Testis (tissue), 3 donors: ENCODE measurements around the gene HMG20B. TPM values are rescaled to one million over a fixed set of nuclear protein-coding genes. Genes with fewer than 3 reads are reported as not detected.
A peak's percentile ranks its signal among the peaks of the same experiment; 100 is the strongest.

Experiments used
- DNase-seq: peaks from one replicate; pipeline ENCODE4 v3.0.0-alpha.2; 2019
- H3K27ac ChIP-seq, 2 donors: fragments of 200-600 bp; sonication (generic); one replicate each; pipeline ENCODE4 v1.5.1; 2019
- H3K27me3 ChIP-seq: fragments of 200-600 bp; sonication (generic); one replicate; pipeline ENCODE4 v1.5.1; 2019
- H3K36me3 ChIP-seq: fragments of 200-600 bp; sonication (generic); one replicate; pipeline ENCODE4 v1.5.1; 2017; ENCODE audit warnings: low read depth; ENCODE audit errors: missing control alignments
- H3K4me1 ChIP-seq: fragments of 200-600 bp; sonication (generic); one replicate; pipeline ENCODE4 v1.5.1; 2019
- H3K4me3 ChIP-seq, 2 donors: fragments of 200-600 bp; sonication (generic); one replicate each; pipeline ENCODE4 v1.5.1; 2017 to 2019
- H3K9me3 ChIP-seq: fragments of 200-600 bp; sonication (generic); one replicate; pipeline ENCODE4 v1.5.1; 2017
- POLR2A ChIP-seq: fragments of 450-650 bp; IDR thresholded peaks from one replicate; pipeline ENCODE4 v1.6.1; 2017; ENCODE audit warnings: antibody characterized with exemption, mild to moderate bottlenecking, moderate library complexity
- WGBS, 2 donors: methylation state at CpG; one replicate each; pipeline ENCODE4 v1.1.5; 2018; 5-methylcytosine and 5-hydroxymethylcytosine counted together
- intact Hi-C: fragments of 100-400 bp; cut with DNase I; formaldehyde crosslinking; loops from one replicate; pipeline ENCODE4 v1.15.1; 2023; ENCODE audit warnings: low total_unique reads
- polyA plus RNA-seq: library from polyadenylated mRNA; stranded (reverse); fragments of 350-450 nt; fragmentation: Illumina TruSeq; extraction: RNeasy Lipid Tissue Mini Kit (QIAGEN cat#74804); gene quantifications from one replicate; pipeline ENCODE4 v1.2.3, GENCODE V29; 2014; ENCODE audit warnings: low read depth, low replicate concordance; ENCODE audit not compliant: insufficient read depth
- total RNA-seq, 2 donors: library from RNA; depleted of rRNA; stranded (reverse); fragments of >200 nt; gene quantifications; one replicate each; pipeline ENCODE4 v1.2.3, GENCODE V29; 2016
- TF ChIP-seq, protein P1 (sequence below), 3 experiments: fragments of 450-650 bp in 2 of 3; fragments of 200-600 bp in 1 of 3; sonication (generic) in 1 of 3; IDR thresholded peaks; one replicate each; pipeline ENCODE4 v1.5.1; 2016 to 2019; ENCODE audit warnings: antibody characterized with exemption in 3 of 3, mild to moderate bottlenecking in 2 of 3, moderate library complexity in 1 of 3

HMG20B gene
- total and polyA plus RNA-seq, 3 donors from 2014 or later, result 66.2 to 129 (median 108) TPM

DNA sequence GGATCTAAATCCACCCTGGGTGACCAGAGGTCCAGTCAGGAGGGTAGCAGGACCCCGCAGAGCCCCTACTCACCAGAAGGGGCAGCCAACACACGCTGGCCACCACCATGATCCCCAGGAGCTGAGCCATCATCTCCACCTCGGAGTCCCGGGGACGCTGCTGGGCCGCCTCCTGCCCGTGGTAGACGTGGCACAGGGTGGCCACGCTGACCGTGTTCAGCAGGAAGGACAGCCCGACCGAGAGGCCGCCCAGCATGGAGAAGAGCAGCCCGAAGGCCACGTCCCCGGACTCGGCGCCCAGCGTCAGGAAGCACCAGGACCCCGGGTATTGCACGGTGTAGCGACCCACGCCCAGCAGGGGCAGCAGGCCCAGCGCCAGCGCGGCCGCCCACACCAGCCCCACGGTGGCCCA lies 27.0 kb downstream of the HMG20B start:
- TF ChIP-seq, protein P1, sequence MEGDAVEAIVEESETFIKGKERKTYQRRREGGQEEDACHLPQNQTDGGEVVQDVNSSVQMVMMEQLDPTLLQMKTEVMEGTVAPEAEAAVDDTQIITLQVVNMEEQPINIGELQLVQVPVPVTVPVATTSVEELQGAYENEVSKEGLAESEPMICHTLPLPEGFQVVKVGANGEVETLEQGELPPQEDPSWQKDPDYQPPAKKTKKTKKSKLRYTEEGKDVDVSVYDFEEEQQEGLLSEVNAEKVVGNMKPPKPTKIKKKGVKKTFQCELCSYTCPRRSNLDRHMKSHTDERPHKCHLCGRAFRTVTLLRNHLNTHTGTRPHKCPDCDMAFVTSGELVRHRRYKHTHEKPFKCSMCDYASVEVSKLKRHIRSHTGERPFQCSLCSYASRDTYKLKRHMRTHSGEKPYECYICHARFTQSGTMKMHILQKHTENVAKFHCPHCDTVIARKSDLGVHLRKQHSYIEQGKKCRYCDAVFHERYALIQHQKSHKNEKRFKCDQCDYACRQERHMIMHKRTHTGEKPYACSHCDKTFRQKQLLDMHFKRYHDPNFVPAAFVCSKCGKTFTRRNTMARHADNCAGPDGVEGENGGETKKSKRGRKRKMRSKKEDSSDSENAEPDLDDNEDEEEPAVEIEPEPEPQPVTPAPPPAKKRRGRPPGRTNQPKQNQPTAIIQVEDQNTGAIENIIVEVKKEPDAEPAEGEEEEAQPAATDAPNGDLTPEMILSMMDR (IDR thresholded peaks at IDR 0.05), result no peak
- no peak for TF ChIP-seq POLR2A
- Histone ChIP-seq H3K27me3 (no peaks in the 10 kb centered on the region), H3K9me3 (no peaks in the 10 kb centered on the region), H3K27ac (no peak overlapping the region), H3K4me3 (peak overlapping the region; percentile 15 to 29), H3K36me3 (no peaks in the 10 kb centered on the region), H3K4me1 (no peaks in the 10 kb centered on the region)
- WGBS, 2 donors, result 82% methylated on average over 16 of the region's 28 CpGs; no CpG with 5 or more reads in 1 of the 2 donors
- no peak for DNase-seq
- intact Hi-C loops, result no loop called here

GRCh38 chr19:3601021-3601420 lies 28.3 kb downstream of the HMG20B start:
- Histone ChIP-seq H3K4me1 (peaks cover under 1% of the 10 kb centered on the region), H3K4me3 (no peak overlapping the region), H3K9me3 (no peaks in the 10 kb centered on the region), H3K27me3 (no peaks in the 10 kb centered on the region), H3K36me3 (no peaks in the 10 kb centered on the region), H3K27ac (no peak overlapping the region)
- DNase-seq, result no peak
- WGBS, 2 donors, result 72 to 84% methylated on average over 10 to 12 of the region's 12 CpGs
- intact Hi-C loops, result no loop called here
- TF ChIP-seq POLR2A, result no peak
- TF ChIP-seq, protein P1 (IDR thresholded peaks at IDR 0.05), result no peak

GRCh38 chr19:3603121-3603811 lies 30.5 kb downstream of the HMG20B start:
- Histone ChIP-seq H3K27me3 (no peaks in the 10 kb centered on the region), H3K9me3 (no peaks in the 10 kb centered on the region), H3K4me1 (peaks cover 17% of the 10 kb centered on the region), H3K36me3 (no peaks in the 10 kb centered on the region), H3K4me3 (no peak overlapping the region), H3K27ac (no peak overlapping the region)
- 58 to 64% methylated on average over 16 to 23 of the region's 23 CpGs for WGBS, 2 donors
- DNase-seq, result no peak
- TF ChIP-seq POLR2A, result no peak
- TF ChIP-seq, protein P1 (IDR thresholded peaks at IDR 0.05), result no peak
- intact Hi-C loops, result no loop called here

GRCh38 chr19:3604227-3604986 lies 31.7 kb downstream of the HMG20B start:
- H3K4me3 ChIP-seq, result no peak overlapping the region
- H3K4me1 ChIP-seq, result peaks cover 29% of the 10 kb centered on the region
- H3K36me3 ChIP-seq, result no peaks in the 10 kb centered on the region
- H3K9me3 ChIP-seq, result no peaks in the 10 kb centered on the region
- DNase-seq, result no peak
- intact Hi-C loops, result no loop called here
- TF ChIP-seq, protein P1 (IDR thresholded peaks at IDR 0.05), result no peak
- no peak for TF ChIP-seq POLR2A
- H3K27me3 ChIP-seq, result no peaks in the 10 kb centered on the region
- WGBS, 2 donors, result 87 to 89% methylated on average over 23 to 27 of the region's 27 CpGs
- H3K27ac ChIP-seq, result no peak overlapping the region
